HG02840 (cell line): Measurements from ENCODE around the gene PRR32.
"Not testable (repeated sequence)": the region's sequence is repeated elsewhere in the genome, so short reads cannot be mapped to it uniquely, and the experiment has no call there.

Source experiments
- ATAC-seq: cut with Tn5 transposase; IDR thresholded peaks from one replicate; pipeline ENCODE4 v1.9.1; 2021; ENCODE audit warnings: mild to moderate bottlenecking, moderate library complexity, moderate number of reproducible peaks; ENCODE audit not compliant: unreplicated experiment, low FRiP score

PRR32 gene, protein sequence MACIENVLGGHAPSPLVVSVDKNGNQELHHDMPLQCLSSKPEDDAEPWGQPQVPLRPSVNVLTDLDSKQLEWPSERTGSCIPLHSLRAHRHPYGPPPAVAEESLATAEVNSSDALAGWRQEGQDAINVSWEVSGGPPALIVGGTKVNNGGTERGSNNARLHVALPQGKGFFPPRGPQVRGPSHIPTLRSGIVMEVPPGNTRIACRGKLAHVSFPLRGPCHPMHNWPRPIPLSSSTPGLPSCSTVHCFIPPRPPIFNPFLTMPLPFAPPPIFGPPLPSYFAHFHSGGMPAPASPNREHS

GRCh38 chrX:126819429-126819828 lies at the start of gene PRR32:
PRR32 (plus strand) TSS chrX:126819729; CDS start chrX:126819844, 115 bp downstream.
- no peak for ATAC-seq

DNA sequence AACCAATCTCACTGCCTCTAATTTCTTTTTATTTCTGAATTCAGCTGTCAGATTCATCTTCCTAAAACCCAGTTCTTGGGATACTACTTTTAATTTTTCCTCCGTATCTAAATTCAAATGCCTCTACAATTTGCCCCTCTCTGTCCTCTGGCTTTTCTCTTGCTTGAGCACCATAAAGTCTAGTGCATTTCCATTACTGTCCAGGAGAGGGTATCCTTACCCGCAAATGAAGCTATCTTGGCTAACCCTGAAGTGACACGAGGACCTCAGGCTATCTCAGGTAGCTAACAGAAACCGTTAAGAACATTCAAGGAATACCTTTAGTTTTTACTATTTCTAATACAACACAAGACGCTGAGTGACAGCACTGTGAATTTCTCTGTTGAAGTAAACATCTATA lies 49.4 kb upstream of the PRR32 start:
- no peak for ATAC-seq

GRCh38 chrX:126785539-126785938 lies 34.0 kb upstream of the PRR32 start:
- no peak for ATAC-seq

GRCh38 chrX:126799059-126799458 lies 20.5 kb upstream of the PRR32 start:
- ATAC-seq = no peak

DNA sequence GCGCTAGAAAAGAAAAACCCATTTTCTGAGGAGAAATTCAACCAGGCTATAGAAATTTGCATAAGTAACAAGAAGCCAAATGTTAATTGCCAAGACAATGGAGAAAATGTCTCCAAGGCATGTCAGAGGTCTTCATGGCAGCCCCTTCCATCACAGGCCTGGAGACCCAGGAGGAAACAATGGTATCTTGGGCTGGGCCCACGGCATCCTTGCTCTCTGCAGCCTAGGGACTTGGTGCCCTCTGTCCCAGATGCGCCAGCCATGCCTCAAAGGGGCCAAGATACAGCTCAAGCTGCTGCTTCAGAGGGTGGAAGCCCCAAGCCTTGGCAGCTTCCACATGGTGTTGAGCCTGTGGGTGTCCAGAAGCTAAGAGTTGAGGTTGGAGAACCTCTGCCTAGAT lies 12.7 kb upstream of the PRR32 start:
- ATAC-seq = not testable (repeated sequence)

DNA sequence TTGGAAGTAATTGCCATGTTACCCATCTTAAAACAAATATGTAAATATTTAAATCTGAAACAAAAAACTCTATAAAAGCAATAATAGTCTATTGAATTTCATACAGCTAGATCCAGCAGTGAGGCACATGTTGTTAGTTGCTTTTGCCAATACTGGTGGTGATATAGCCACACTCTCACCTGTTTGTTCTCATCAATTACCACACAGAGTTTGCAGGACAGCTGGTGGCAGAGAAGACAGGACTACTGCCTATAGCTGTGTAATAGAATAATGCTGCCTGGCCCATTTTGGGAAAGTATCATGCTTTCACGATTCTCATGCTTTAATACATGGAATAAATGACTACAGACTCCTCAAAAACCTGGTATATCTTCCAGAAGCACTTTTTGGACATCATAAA lies 3.7 kb upstream of the PRR32 start:
- ATAC-seq = no peak

DNA sequence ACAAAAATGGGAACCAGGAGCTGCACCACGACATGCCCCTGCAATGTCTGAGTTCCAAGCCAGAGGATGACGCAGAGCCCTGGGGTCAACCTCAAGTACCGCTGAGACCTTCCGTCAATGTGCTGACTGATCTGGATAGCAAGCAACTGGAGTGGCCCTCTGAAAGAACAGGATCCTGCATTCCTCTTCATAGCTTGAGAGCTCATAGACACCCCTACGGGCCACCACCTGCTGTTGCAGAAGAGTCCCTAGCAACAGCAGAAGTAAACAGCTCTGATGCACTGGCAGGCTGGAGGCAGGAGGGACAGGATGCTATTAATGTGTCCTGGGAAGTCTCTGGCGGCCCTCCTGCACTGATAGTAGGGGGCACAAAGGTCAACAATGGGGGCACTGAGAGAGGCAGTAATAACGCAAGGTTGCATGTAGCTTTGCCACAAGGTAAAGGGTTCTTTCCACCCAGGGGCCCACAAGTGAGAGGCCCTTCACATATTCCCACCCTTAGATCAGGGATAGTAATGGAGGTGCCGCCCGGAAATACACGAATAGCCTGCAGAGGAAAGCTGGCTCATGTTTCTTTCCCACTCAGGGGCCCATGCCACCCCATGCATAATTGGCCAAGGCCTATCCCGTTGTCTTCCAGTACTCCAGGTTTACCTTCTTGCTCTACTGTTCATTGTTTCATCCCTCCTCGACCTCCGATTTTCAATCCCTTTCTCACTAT lies 1.3 kb downstream of the PRR32 start:
- ATAC-seq = no peak

DNA sequence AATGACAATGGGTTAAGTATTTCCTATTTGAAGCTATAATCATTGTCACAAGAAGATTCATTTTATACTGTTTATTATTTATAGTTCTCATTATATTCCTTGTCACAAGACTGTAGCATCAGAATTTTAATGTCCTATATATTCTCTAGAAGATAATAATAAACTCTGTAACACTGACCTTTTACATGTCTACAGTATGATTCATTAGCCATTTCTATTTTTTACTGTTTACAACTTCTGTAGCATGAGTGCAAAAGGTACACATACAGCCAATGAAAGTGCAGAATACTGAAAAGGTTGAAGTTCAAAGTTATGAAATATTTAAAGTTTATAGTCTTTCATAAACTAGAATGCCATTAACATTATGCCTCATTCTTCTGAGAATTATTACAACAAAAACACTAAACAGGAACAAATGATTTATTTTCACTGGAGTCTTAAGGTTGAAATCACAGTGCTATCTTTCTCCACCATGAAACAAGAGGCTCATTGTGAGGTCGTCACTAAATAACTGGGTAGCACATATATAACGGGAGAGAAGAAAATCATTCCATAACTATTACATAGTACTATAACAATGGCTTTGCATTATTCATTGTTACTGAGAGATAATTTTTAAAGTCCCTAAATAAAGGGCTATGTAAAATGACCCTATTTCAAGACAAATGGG lies 4.9 kb downstream of the PRR32 start:
- ATAC-seq = no peak

GRCh38 chrX:126825566-126826193 lies 6.2 kb downstream of the PRR32 start:
- no peak for ATAC-seq

DNA sequence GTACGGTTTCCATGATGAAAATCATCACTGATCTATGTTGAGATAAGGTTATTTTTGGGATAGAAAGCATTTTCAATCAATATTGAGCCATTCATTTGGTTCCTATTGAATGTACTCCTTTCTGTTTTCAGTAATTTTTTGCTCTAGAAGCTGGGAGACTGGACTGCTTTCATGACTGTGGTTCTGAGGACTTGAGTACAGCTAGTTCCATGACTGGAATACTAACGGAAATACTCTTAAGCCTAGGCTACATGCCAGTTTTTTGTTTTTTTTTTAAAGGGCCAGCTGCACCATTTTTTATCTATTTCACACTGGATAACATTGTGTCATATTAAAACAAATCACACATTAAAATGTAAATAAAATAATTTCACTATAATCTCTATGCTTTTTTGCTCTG lies 16.7 kb downstream of the PRR32 start:
- no peak for ATAC-seq

DNA sequence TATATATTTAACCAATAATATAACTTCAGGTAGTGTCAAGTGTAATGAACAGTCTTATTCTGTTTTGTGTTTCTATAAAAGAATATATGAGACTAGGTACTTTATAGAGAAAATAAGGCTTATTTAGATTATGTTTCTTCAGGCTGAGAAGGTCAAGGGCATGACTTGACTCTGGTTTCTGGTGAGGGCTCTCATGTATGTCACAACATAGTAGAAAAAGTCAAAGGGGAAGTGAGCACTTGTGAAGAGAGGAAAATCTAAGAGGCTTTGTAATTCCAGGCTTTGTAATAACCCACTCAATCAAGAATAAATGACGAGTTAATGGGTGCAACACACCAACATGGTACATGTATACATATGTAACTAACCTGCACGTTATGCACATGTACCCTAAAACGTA lies 27.6 kb downstream of the PRR32 start:
- ATAC-seq = no peak

DNA sequence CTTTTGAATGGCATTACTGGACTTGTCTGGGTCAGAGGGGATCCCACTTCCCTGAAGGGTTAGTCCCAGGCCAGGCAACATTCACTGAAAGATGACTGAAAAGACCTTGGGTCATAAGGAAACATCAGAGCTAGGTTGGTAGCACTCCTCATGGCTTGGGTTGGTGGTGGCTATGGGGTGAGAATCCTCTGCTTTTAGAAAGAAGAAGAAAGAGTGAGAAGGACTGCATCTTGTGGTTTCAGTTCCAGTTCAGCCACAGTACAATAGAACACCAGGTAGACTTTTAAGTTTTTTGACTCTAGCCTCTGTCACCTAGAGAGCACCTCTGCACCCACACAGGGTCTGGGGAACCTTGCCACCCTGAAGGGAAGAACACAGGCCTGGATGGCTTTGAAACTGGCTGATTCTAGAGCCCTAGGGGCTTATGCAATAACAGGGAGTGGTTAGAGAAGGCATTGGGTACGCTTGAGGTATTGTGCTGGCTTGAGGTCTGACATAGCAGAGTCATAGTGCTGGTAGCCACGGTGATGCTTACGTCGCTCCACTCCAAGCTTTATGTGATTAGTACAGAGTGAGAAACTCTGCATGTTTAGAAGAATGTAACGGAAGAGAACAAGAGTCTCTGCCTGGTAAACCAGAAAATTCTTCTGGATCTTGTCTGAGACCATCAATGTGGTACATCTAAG lies 36.5 kb downstream of the PRR32 start:
- ATAC-seq = no peak
